ENCODE results near the gene ITPKB. TPM values are rescaled to one million over a fixed set of nuclear protein-coding genes. Genes with fewer than 3 reads are reported as not detected.

The ITPKB gene
- total RNA-seq, 1 donor from 2014 or later: 44.1 TPM

GRCh38 chr1:226659641-226660040, 79.4 kb downstream of the ITPKB start:
- ATAC-seq (no peak), DNase-seq (no peak)
- no peak overlapping the region for H3K4me3 ChIP-seq
- no peak for TF ChIP-seq CTCF (IDR thresholded peaks at IDR 0.05)
- H3K9me3 ChIP-seq: no peaks in the 10 kb centered on the region
- no peaks in the 10 kb centered on the region for H3K36me3 ChIP-seq
- no peaks in the 10 kb centered on the region for H3K27me3 ChIP-seq
- intact Hi-C loops (cut with DNase I): no loop called here
- H3K4me1 ChIP-seq: peaks cover 93% of the 10 kb centered on the region
- peak overlapping the region; percentile 83 for H3K27ac ChIP-seq

GRCh38 chr1:226659136-226659535, 79.9 kb downstream of the ITPKB start:
- Histone ChIP-seq H3K27ac (no peak overlapping the region), H3K4me1 (peaks cover 93% of the 10 kb centered on the region), H3K27me3 (no peaks in the 10 kb centered on the region), H3K9me3 (no peaks in the 10 kb centered on the region), H3K4me3 (no peak overlapping the region), H3K36me3 (no peaks in the 10 kb centered on the region)
- no peak for TF ChIP-seq CTCF (IDR thresholded peaks at IDR 0.05)
- intact Hi-C loops (cut with DNase I): no loop called here
- DNase-seq (no peak), ATAC-seq (no peak)

DNA sequence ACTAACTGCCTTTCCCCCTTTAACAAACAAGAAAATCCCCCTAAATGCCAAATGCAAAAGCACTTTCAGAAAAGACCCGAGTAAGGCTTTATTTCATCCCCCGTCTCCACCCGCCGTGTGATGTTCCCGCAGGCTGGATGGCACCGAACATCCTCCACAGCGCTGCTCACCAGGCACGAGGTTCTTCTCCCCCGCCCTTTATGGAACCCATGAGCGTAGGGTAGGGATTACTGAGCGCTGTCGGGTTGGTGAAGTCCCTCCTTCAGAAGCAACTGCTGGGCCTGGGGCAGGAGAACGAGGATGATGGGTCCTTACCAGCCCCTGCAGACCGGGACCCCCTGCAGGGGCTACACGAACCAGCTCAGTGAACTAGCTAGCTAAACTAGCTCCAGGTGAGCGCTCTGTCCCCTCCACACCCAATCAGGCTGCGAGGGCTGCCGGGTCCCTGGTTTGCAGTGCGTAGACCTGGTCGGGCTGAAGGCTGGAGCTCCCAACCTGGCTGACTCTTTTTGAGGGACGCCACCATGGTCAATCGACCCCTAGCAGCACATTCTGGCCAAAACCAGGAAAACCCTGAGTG, 80.4 kb downstream of the ITPKB start:
- no peaks in the 10 kb centered on the region for H3K36me3 ChIP-seq
- no peak for ATAC-seq
- H3K9me3 ChIP-seq: no peaks in the 10 kb centered on the region
- H3K4me1 ChIP-seq: peaks cover 93% of the 10 kb centered on the region
- no peak overlapping the region for H3K4me3 ChIP-seq
- H3K27ac ChIP-seq: no peak overlapping the region
- H3K27me3 ChIP-seq: no peaks in the 10 kb centered on the region
- DNase-seq: no peak
- TF ChIP-seq CTCF (IDR thresholded peaks at IDR 0.05): no peak
- intact Hi-C loops (cut with DNase I): no loop called here

DNA sequence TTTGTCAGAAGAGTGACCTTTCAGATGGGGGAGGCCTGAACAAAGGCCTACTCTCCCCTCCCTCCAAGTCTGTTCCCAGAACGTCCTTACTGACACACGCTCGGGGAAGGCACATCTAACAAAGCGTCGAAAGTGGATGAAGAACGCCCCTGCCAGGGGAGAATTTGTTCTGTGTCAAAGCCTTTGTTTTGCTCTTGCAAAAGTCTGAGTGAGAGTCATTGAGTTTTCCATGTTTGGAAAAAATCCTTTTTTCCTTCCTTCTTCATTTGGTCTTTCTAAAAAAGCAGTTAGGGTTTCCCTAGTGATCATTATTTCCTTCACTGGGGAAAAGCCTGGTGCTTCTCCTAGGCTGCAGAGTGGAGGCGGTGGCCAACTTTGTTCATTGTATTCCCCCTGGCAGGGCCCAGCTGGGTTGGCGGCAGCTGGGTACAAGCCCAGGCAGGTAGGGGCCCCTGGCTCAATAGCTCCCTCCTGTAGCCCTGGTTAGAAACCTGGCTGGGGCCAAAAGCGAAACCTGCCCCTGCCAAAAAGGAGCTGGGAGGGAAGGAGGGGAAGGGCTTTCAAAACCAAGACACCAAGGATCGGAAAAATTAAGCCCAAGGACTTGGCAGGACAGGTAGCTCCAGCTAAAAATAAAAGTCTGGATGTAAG, 81.1 kb downstream of the ITPKB start:
- Histone ChIP-seq H3K36me3 (no peaks in the 10 kb centered on the region), H3K27me3 (no peaks in the 10 kb centered on the region), H3K9me3 (no peaks in the 10 kb centered on the region), H3K27ac (no peak overlapping the region), H3K4me1 (peaks cover 93% of the 10 kb centered on the region), H3K4me3 (no peak overlapping the region)
- no peak for ATAC-seq
- intact Hi-C loops (cut with DNase I): no loop called here
- no peak for TF ChIP-seq CTCF (IDR thresholded peaks at IDR 0.05)
- DNase-seq: no peak

DNA sequence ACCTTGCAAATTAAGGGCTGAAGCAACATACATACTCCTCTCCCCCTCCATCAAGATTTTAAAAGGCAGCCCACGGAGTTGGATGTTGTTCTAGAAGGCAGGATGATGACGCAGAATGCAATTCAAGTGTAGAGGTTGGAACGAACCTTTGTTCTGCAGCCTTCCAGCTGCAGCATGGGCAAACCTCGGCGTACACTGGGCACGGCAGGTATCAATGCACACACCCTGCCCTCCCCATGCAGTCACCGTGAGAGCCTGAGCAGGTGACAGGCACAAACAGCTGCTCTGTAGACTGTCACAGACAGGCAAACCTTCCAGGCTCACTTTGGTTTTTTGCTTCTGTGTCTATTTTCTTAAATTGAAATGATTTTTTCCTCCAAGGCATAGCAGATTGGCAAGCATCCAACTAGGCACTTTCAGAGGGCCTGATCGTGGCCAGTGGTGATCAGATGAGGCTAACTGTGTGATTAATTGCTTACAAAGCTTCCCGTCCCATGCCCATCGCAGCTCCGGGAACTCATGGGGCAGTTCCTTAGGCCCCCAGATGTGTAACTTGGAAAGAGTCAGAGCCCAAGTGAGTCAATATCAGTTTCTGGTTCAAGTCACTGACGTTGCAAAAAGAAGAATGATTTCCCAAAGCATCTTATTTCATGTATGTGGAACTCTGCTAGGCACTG, 82.3 kb downstream of the ITPKB start:
- Histone ChIP-seq H3K27me3 (no peaks in the 10 kb centered on the region), H3K27ac (peak overlapping the region; percentile 58), H3K4me1 (peaks cover 83% of the 10 kb centered on the region), H3K4me3 (no peak overlapping the region), H3K36me3 (no peaks in the 10 kb centered on the region), H3K9me3 (no peaks in the 10 kb centered on the region)
- intact Hi-C loops (cut with DNase I): no loop called here
- TF ChIP-seq CTCF (IDR thresholded peaks at IDR 0.05): no peak
- DNase-seq (no peak), ATAC-seq (peak; percentile 12)
